ENCODE measurements around the gene PCLO.

The PCLO gene

GRCh38 chr7:82841828-82842227 lies 320.9 kb downstream of the PCLO start:
- no peak for DNase-seq (ENCODE audit: low read depth in 4 of 4, low spot score in 1 of 4)

GRCh38 chr7:82840061-82840460 lies 322.6 kb downstream of the PCLO start:
- DNase-seq (ENCODE audit: low read depth in 4 of 4, low spot score in 1 of 4) = no peak

GRCh38 chr7:82839555-82839954 lies 323.1 kb downstream of the PCLO start:
- DNase-seq (ENCODE audit: low read depth in 4 of 4, low spot score in 1 of 4) = no peak

- no peak for DNase-seq (ENCODE audit: low read depth in 4 of 4, low spot score in 1 of 4)
Observed at GRCh38 chr7:82839063-82839462, 323.6 kb downstream of the PCLO start.

GRCh38 chr7:82838314-82838713 lies 324.4 kb downstream of the PCLO start:
- no peak for DNase-seq (ENCODE audit: low read depth in 4 of 4, low spot score in 1 of 4)

- DNase-seq (ENCODE audit: low read depth in 4 of 4, low spot score in 1 of 4) = no peak
Observed at GRCh38 chr7:82823073-82823472, 339.6 kb downstream of the PCLO start.

- no peak for DNase-seq (ENCODE audit: low read depth in 4 of 4, low spot score in 1 of 4)
Observed at GRCh38 chr7:82821037-82821436, 341.6 kb downstream of the PCLO start.

GRCh38 chr7:82818171-82818570 lies 344.5 kb downstream of the PCLO start:
- no peak for DNase-seq (ENCODE audit: low read depth in 4 of 4, low spot score in 1 of 4)

- DNase-seq (ENCODE audit: low read depth in 4 of 4, low spot score in 1 of 4) = no peak
Observed at GRCh38 chr7:82816272-82816671, 346.4 kb downstream of the PCLO start.

GRCh38 chr7:82810558-82811259 lies 352.0 kb downstream of the PCLO start:
- DNase-seq (ENCODE audit: low read depth in 4 of 4, low spot score in 1 of 4) = no peak

GRCh38 chr7:82808633-82809032 lies 354.1 kb downstream of the PCLO start:
- DNase-seq (ENCODE audit: low read depth in 4 of 4, low spot score in 1 of 4) = no peak

GRCh38 chr7:82805527-82805960 lies 357.1 kb downstream of the PCLO start:
- DNase-seq (ENCODE audit: low read depth in 4 of 4, low spot score in 1 of 4) = no peak

GRCh38 chr7:82803411-82803810 lies 359.3 kb downstream of the PCLO start:
- DNase-seq (ENCODE audit: low read depth in 4 of 4, low spot score in 1 of 4) = no peak

- no peak for DNase-seq (ENCODE audit: low read depth in 4 of 4, low spot score in 1 of 4)
Observed at GRCh38 chr7:82789883-82790609, 372.6 kb downstream of the PCLO start.

GRCh38 chr7:82778021-82778420 lies 384.7 kb downstream of the PCLO start:
- DNase-seq (ENCODE audit: low read depth in 4 of 4, low spot score in 1 of 4) = no peak

- no peak for DNase-seq (ENCODE audit: low read depth in 4 of 4, low spot score in 1 of 4)
Observed at GRCh38 chr7:82762880-82763279, 399.8 kb downstream of the PCLO start.

GRCh38 chr7:82760831-82761230 lies 401.9 kb downstream of the PCLO start:
- DNase-seq (ENCODE audit: low read depth in 4 of 4, low spot score in 1 of 4) = no peak

GRCh38 chr7:82760074-82760473 lies 402.6 kb downstream of the PCLO start:
- DNase-seq (ENCODE audit: low read depth in 4 of 4, low spot score in 1 of 4) = no peak

- no peak for DNase-seq (ENCODE audit: low read depth in 4 of 4, low spot score in 1 of 4)
Observed at GRCh38 chr7:82755705-82756551, 406.8 kb downstream of the PCLO start.

GRCh38 chr7:82750007-82750406 lies 412.7 kb downstream of the PCLO start:
- DNase-seq (ENCODE audit: low read depth in 4 of 4, low spot score in 1 of 4) = no peak

GRCh38 chr7:82745820-82746219 lies 416.9 kb downstream of the PCLO start:
- no peak for DNase-seq (ENCODE audit: low read depth in 4 of 4, low spot score in 1 of 4)

- DNase-seq (ENCODE audit: low read depth in 4 of 4, low spot score in 1 of 4) = no peak
Observed at GRCh38 chr7:82745117-82745516, 417.6 kb downstream of the PCLO start.

Measured in stimulated activated CD4-positive, alpha-beta T cell treated with anti-CD3 and anti-CD28 coated beads, Interleukin-1b, Interleukin-23, amount 100 ng/mL, for 24 hours (primary cell).